GM10266 (cell line): ENCODE results near the gene LRMDA.

Source experiments
- DNase-seq: peaks from one replicate; pipeline ENCODE4 v3.0.0; 2012; ENCODE audit errors: extremely low spot score
- CTCF ChIP-seq: IDR thresholded peaks from 2 replicates; pipeline ENCODE4 v1.5.1; 2012; ENCODE audit warnings: mild to moderate bottlenecking, low read depth; ENCODE audit not compliant: control insufficient read depth, insufficient read depth; ENCODE audit errors: missing control alignments

LRMDA gene

GRCh38 chr10:76020630-76021029, 589.2 kb downstream of the LRMDA start:
- DNase-seq, result no peak
- no peak for TF ChIP-seq CTCF

DNA sequence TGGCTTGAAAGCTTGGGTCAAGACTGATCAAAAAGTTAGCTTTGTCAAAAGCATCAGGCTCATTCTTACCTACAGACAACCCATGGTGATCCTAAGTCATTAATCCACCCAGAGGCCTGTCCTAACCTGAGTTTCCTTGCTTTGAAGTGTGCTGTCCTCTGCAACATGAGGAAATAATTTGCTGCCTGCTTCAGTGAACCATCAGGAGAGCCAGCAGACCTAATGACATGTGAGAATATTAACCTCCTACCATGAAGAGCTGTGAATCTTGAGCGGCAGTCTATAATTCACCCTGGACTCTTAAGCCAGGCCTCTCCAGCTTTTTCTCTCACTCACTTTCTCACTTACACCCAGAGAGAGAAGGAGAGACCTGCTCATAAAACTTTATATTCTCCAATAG, 590.0 kb downstream of the LRMDA start:
- no peak for DNase-seq
- no peak for TF ChIP-seq CTCF

DNA sequence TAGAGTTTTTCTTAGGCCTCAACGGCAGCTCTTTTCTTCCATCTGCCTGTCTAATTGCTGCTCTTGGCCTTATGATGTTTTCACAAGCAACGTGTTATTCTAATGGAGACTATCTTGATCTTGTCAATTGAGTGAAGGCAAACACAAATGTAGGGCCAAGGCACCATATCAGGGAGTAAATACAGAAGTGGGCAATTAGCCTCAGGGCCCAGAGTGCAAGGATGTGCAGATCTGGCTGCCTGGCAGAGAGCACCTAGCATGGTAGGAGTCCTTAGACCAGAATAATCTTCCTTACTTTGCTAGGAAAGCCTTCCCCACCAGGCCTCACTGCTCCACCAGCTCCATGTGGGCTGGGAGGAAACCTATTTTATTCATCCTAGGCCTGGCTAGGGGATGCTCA, 590.9 kb downstream of the LRMDA start:
- TF ChIP-seq CTCF, result no peak
- no peak for DNase-seq

DNA sequence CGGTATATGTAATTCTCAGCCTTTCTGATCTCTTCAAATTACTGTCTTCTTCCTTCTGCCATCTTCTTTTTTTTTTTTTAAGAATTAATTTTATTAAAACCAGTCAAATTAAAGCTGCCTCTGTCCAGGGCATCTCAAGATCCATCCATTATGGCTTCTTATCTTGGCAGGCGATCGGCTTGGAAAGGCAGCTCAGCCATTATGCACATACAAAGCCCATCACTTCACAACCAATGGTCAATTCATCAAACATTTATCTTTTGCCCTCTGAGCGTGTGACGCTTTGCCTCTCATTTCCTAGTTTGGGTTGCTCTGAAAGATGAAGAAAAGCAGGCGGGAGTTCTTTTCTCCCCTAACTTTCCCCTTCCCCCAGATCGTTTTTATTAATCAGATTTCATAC, 591.6 kb downstream of the LRMDA start:
- TF ChIP-seq CTCF, result no peak
- DNase-seq, result no peak

DNA sequence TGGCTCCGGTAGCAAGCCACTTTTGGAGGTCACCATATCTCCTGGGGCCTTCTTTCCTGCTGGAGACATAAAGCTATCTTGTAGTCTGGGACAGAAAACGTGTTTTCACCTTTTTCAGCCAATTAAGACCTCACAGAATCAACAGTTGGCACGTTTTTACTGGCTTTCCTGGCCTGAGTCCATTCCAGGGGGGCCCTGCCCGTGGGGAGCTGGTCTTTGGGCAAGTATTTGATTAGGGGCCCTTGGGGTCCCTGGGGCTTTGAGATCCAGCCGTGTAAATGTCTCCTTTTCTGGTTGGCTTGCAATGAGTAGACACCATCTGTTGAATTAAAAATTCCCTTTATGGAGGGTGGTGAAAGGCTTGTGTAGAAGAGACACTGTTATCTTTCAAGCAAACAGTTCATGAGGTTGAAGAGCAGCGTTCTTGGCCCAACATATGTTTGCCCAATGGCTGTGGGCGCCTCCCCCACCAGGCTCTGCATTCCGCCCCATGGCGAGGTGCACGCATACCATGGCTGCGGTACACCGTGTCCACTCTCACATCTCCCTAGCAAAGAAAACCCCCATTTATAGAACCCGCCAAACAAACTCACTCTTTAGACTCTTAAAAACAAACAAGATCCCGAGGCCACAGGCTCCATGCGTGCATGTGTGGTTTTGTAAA, 593.2 kb downstream of the LRMDA start:
- no peak for TF ChIP-seq CTCF
- DNase-seq, result no peak

DNA sequence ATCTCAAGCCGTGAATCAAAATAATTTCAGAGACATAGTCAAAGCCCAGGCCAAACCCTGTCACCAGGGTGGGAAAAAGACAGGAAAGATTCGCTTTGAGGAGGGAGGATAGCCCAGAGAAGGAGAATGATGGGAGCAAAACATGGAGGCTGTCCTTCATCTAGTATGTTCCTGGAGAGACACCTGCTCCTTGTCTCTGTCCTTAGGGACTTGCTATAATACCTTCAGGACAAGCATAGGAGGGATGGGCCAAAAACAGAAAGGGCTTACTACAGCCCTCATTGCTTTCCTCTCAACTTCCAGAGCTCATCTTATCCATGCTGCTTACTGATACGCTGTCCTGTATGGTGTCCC, 593.7 kb downstream of the LRMDA start:
- TF ChIP-seq CTCF, result no peak
- DNase-seq, result no peak

DNA sequence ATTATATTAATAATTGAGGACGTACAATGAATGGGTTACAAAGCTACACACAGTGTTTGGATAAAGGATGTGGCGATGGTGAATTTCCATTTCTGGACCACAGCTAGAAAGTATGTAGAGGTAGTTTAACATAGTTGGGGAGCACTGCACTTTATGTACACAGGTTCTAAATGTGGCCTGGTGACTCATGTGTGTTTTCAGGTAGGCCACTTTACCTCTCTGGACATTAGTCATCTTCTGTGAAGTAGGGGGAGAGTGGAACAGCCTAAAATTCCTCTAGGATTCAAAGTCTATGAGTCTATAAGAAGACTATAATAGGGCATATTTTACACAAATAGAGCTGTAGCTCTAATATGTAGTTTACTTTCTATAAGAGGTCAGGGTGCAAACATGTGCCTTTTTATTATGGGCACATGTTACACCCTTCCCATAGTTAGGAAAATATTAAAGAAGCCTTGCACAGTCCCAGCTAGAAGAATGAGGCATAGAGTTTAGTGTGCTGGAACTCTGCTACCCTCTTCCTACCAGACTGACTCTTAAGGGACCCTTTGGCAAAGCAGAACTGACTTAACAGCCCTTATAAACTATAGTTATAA, 594.9 kb downstream of the LRMDA start:
- DNase-seq, result no peak

More for the DNA sequence above, 594.9 kb downstream of the LRMDA start:
- TF ChIP-seq CTCF, result no peak
